ENCODE results near the gene ZNF407. TPM values are rescaled to one million over a fixed set of nuclear protein-coding genes. Genes with fewer than 3 reads are reported as not detected.

The ZNF407 gene
- total RNA-seq, 1 donor from 2014 or later, result 13.2 TPM

DNA sequence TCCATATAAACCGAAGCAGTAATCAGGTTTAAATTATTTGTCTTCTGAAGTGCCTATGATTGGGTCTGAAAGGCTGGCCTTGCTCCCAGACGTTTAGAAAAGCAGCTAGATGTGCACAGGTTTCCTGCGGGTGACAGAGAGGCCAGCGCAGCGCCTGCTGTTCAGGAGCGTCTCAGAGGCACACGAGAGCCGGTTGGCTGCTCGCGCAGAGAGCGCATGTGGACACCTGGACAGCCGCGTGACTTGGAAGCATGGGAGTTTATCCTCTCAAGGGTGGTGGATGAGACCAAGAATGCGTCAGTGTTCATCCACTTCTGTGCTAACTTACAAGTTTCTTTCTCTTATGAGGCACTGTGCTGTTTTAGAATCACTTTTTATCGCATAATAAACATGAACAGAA is 307.6 kb downstream of the ZNF407 start:
- TF ChIP-seq, protein P1, sequence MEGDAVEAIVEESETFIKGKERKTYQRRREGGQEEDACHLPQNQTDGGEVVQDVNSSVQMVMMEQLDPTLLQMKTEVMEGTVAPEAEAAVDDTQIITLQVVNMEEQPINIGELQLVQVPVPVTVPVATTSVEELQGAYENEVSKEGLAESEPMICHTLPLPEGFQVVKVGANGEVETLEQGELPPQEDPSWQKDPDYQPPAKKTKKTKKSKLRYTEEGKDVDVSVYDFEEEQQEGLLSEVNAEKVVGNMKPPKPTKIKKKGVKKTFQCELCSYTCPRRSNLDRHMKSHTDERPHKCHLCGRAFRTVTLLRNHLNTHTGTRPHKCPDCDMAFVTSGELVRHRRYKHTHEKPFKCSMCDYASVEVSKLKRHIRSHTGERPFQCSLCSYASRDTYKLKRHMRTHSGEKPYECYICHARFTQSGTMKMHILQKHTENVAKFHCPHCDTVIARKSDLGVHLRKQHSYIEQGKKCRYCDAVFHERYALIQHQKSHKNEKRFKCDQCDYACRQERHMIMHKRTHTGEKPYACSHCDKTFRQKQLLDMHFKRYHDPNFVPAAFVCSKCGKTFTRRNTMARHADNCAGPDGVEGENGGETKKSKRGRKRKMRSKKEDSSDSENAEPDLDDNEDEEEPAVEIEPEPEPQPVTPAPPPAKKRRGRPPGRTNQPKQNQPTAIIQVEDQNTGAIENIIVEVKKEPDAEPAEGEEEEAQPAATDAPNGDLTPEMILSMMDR (conservative IDR thresholded peaks at IDR 0.05), result no peak
- Mint-ChIP-seq H3K4me1 (peaks cover 9% of the 10 kb centered on the region), H3K4me3 (no peak overlapping the region), H3K36me3 (ENCODE audit: low read depth) (no peaks in the 10 kb centered on the region), H3K9me3 (no peaks in the 10 kb centered on the region), H3K27ac (ENCODE audit: unreplicated experiment) (no peak overlapping the region), H3K27me3 (ENCODE audit: low read depth) (no peaks in the 10 kb centered on the region)
- DNase-seq (ENCODE audit: low read depth, low spot score), result no peak

DNA sequence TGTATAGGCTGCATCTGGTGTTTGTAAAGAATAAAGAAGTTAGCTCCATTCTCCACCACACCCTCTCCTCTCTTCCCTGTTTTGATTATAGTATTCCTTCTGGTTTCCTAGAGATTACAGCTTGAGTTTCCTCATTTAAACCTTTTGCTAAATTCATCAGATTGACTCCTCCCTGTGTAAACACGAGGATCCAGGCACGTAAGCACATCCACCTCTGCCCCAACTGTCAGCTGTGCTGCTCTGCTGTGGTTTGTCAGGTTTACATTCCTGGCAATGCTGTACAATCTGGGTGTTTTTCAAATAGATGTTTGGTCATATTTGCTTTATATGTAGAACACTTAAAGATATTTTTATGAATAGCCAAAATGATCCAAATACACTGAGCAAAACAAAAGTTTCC is 308.5 kb downstream of the ZNF407 start:
- no peak for DNase-seq (ENCODE audit: low read depth, low spot score)
- Mint-ChIP-seq H3K36me3 (ENCODE audit: low read depth) (no peaks in the 10 kb centered on the region), H3K27ac (ENCODE audit: unreplicated experiment) (no peak overlapping the region), H3K9me3 (no peaks in the 10 kb centered on the region), H3K4me1 (peaks cover 9% of the 10 kb centered on the region), H3K4me3 (no peak overlapping the region), H3K27me3 (ENCODE audit: low read depth) (no peaks in the 10 kb centered on the region)
- TF ChIP-seq, protein P1 (conservative IDR thresholded peaks at IDR 0.05), result no peak

DNA sequence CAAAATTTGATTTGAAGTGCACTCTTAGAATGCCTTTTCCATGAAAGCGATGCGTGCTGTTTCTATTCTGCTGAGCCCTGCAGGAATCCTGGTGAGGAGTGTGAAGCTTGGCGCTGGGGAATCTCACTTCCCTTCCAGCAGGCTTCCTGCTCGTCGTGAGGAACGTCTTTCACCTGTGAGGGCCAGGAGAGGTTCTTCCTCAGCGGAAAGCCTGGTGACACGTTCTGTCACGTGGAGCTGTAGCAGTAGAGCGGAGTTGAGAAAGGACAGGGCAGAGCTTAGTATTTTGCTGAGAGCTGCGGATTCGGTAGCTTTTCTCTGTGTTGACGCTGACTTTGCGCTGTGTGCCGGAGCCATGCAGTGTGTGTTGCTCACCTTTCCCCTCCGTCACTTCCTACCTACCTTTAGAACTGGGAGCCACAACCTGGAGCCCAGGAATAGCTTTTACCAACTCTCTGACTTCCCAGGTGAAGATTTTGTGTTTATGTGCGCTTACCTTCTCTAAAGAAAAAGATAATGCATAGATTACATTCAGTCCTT is 316.5 kb downstream of the ZNF407 start:
- no peaks in the 10 kb centered on the region for H3K36me3 Mint-ChIP-seq (ENCODE audit: low read depth)
- H3K4me1 Mint-ChIP-seq, result no peaks in the 10 kb centered on the region
- H3K27me3 Mint-ChIP-seq (ENCODE audit: low read depth), result no peaks in the 10 kb centered on the region
- no peak for DNase-seq (ENCODE audit: low read depth, low spot score)
- no peak overlapping the region for H3K27ac Mint-ChIP-seq (ENCODE audit: unreplicated experiment)
- TF ChIP-seq, protein P1 (conservative IDR thresholded peaks at IDR 0.05), result no peak
- H3K9me3 Mint-ChIP-seq, result no peaks in the 10 kb centered on the region
- no peak overlapping the region for H3K4me3 Mint-ChIP-seq

DNA sequence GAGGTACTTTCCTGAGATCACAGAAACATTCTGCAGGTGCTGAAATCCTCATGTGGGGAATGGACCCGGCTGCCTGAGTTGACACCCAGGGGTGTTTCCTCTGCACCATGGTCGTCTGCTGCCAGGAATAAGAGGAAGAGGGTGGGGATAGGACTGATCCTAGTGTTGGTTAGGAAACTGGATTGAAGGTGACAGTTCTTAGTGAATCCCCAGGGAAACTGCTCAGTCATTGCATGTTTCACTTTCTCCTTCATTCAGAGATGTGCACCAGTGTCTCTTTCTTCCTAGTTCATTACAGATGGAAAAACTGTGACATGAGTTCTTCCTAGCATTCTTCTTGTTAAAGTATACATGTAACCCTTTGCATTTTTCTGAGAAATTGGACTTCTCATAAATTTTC is 317.0 kb downstream of the ZNF407 start:
- no peak for DNase-seq (ENCODE audit: low read depth, low spot score)
- Mint-ChIP-seq H3K36me3 (ENCODE audit: low read depth) (no peaks in the 10 kb centered on the region), H3K27me3 (ENCODE audit: low read depth) (no peaks in the 10 kb centered on the region), H3K4me1 (no peaks in the 10 kb centered on the region), H3K9me3 (no peaks in the 10 kb centered on the region), H3K4me3 (no peak overlapping the region), H3K27ac (ENCODE audit: unreplicated experiment) (no peak overlapping the region)
- TF ChIP-seq, protein P1 (conservative IDR thresholded peaks at IDR 0.05), result no peak

DNA sequence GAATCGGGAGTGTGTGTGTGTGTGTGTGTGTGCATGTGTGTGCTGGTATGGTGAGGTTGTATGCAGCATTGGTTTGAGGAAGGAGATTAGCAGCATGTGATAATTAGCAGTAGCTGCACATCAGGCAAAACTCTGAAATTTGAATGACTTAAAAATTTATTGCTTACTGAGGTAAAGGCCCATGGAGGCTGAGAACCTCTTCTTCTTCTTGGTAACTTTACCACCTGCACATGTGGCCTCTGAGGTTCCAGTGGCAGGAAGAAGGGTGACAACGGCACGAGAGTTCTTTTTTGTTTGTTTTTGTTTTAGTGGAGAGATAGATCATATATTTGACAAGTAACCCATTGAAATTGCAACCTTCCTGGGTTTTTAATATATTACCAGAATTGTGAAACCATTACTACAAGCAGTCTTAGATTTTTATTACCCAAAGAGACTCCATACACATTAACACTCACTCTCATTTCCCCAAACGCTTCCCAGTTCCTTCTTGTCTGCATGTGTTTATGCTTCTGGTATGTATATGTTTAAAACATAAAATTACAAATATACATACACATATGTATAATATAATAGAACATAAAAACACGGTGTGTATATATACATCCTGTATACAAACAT is 319.2 kb downstream of the ZNF407 start:
- TF ChIP-seq, protein P1 (conservative IDR thresholded peaks at IDR 0.05), result no peak
- H3K4me1 Mint-ChIP-seq, result no peaks in the 10 kb centered on the region
- DNase-seq (ENCODE audit: low read depth, low spot score), result no peak
- no peaks in the 10 kb centered on the region for H3K9me3 Mint-ChIP-seq
- no peaks in the 10 kb centered on the region for H3K27me3 Mint-ChIP-seq (ENCODE audit: low read depth)
- H3K36me3 Mint-ChIP-seq (ENCODE audit: low read depth), result peaks cover 2% of the 10 kb centered on the region
- no peak overlapping the region for H3K27ac Mint-ChIP-seq (ENCODE audit: unreplicated experiment)
- H3K4me3 Mint-ChIP-seq, result no peak overlapping the region

All from neural crest cell (in vitro differentiated cells).